NCI-H526 (cell line): ENCODE data around the gene OR51F2.
"Not testable (repeated sequence)": the region's sequence is repeated elsewhere in the genome, so short reads cannot be mapped to it uniquely, and the experiment has no call there.

Source experiments
- DNase-seq, 2 experiments: peaks; one replicate each; lab custom pipeline; 2025; lab: John Stamatoyannopoulos, UW

Gene OR51F2

GRCh38 chr11:4821021-4821420 lies at the start of gene OR51F2:
OR51F2 (plus strand) TSS chr11:4821321; CDS start chr11:4821422, 101 bp downstream.
- no peak for DNase-seq

- no peak for DNase-seq
These were observed 38.7 kb upstream of the OR51F2 start for GRCh38 chr11:4782454-4782853.

GRCh38 chr11:4797206-4797605 lies 23.9 kb upstream of the OR51F2 start:
- DNase-seq, result no peak

GRCh38 chr11:4798427-4799183 lies 22.5 kb upstream of the OR51F2 start:
- no peak for DNase-seq

GRCh38 chr11:4801316-4801715 lies 19.8 kb upstream of the OR51F2 start:
- DNase-seq, result not testable (repeated sequence)

GRCh38 chr11:4804280-4804679 lies 16.8 kb upstream of the OR51F2 start, which contains the start of gene OR52R1:
OR52R1 (minus strand) TSS chr11:4804380; CDS start chr11:4804380, 0 bp downstream.
- no peak for DNase-seq

- no peak for DNase-seq
These were observed 12.6 kb upstream of the OR51F2 start for GRCh38 chr11:4808476-4808875.

GRCh38 chr11:4809246-4809645 lies 11.9 kb upstream of the OR51F2 start:
- no peak for DNase-seq

- DNase-seq, result no peak
These were observed 4.0 kb downstream of the OR51F2 start for GRCh38 chr11:4825132-4825531.

GRCh38 chr11:4826425-4826824 lies 5.3 kb downstream of the OR51F2 start:
- peak; percentile 37 to 58 for DNase-seq

GRCh38 chr11:4830346-4830745 lies 9.2 kb downstream of the OR51F2 start:
- DNase-seq, result peak; percentile 19 to 30

- DNase-seq, result no peak
These were observed 9.8 kb downstream of the OR51F2 start for GRCh38 chr11:4830909-4831308.

- DNase-seq, result no peak
These were observed 18.9 kb downstream of the OR51F2 start for GRCh38 chr11:4839851-4840549.

GRCh38 chr11:4848908-4849532 lies 27.9 kb downstream of the OR51F2 start, which contains the start of gene OR51S1:
OR51S1 (minus strand) TSS chr11:4849208; CDS start chr11:4849208, 0 bp downstream.
- DNase-seq, result no peak

- no peak for DNase-seq
These were observed 29.9 kb downstream of the OR51F2 start for GRCh38 chr11:4851033-4851432.

- DNase-seq, result not testable (repeated sequence)
These were observed 33.2 kb downstream of the OR51F2 start for GRCh38 chr11:4854286-4854685.

- DNase-seq, result no peak
These were observed 41.5 kb downstream of the OR51F2 start for GRCh38 chr11:4862447-4863236.

GRCh38 chr11:4863876-4864275 lies 42.8 kb downstream of the OR51F2 start:
- peak; percentile 3 to 36 for DNase-seq

- no peak for DNase-seq
These were observed 44.7 kb downstream of the OR51F2 start for GRCh38 chr11:4865855-4866254.
